NT2/D1 (cell line): ENCODE data around the gene BGN.

Experiments used
- YY1 ChIP-seq: IDR thresholded peaks from 2 replicates; pipeline ENCODE4 v1.6.1; 2011; ENCODE audit not compliant: insufficient read length, insufficient read depth
- ZNF274 ChIP-seq: IDR thresholded peaks from 2 replicates; pipeline ENCODE4 v1.6.1; 2011; ENCODE audit warnings: mild to moderate bottlenecking, low read depth, low read length

DNA sequence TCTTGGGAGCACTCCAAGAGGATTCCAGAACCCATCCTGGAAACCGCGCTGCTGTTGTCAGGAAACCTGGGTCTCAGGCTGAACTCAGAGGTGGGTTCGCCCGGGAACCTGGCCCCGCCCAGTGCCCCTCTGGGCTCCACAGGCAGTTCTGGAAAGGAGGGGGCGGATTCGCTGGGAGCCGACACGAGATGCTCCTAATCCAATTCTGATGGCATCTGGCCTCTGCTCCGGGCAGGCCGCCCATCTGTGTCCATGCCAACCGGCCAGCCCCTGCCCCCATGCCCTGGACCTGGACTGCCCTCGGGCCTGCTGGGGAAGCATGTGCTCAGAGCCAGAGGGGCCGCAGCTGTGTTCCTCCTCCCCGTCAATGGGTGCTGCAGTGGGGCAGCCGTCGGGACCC lies 43.6 kb downstream of the BGN start:
- TF ChIP-seq ZNF274 = no peak
- no peak for TF ChIP-seq YY1
